Measurements from ENCODE around the gene GSK3A. TPM values are rescaled to one million over a fixed set of nuclear protein-coding genes. Genes with fewer than 3 reads are reported as not detected.
A peak's percentile ranks its signal among the peaks of the same experiment; 100 is the strongest.

Gene GSK3A
- total RNA-seq, 1 experiment from 2014 or later = 58.8 TPM

- intact Hi-C loops (cut with micrococcal nuclease; ENCODE audit: unreplicated experiment) = no loop called here
- no peak for DNase-seq
- Mint-ChIP-seq H3K9me3 (ENCODE audit: low read depth, unreplicated experiment) (no peaks in the 10 kb centered on the region), H3K27ac (ENCODE audit: unreplicated experiment) (no peak overlapping the region), H3K36me3 (ENCODE audit: insufficient read depth, unreplicated experiment) (peaks cover 70% of the 10 kb centered on the region), H3K4me3 (ENCODE audit: low read depth, unreplicated experiment) (no peak overlapping the region), H3K4me1 (ENCODE audit: low read depth, unreplicated experiment) (peaks cover 14% of the 10 kb centered on the region), H3K27me3 (ENCODE audit: unreplicated experiment) (no peaks in the 10 kb centered on the region)
- BruUV-seq (replicated peaks) = no TSS peak
- CTCF ChIA-PET = no interaction called here
- TF ChIP-seq, protein P1, sequence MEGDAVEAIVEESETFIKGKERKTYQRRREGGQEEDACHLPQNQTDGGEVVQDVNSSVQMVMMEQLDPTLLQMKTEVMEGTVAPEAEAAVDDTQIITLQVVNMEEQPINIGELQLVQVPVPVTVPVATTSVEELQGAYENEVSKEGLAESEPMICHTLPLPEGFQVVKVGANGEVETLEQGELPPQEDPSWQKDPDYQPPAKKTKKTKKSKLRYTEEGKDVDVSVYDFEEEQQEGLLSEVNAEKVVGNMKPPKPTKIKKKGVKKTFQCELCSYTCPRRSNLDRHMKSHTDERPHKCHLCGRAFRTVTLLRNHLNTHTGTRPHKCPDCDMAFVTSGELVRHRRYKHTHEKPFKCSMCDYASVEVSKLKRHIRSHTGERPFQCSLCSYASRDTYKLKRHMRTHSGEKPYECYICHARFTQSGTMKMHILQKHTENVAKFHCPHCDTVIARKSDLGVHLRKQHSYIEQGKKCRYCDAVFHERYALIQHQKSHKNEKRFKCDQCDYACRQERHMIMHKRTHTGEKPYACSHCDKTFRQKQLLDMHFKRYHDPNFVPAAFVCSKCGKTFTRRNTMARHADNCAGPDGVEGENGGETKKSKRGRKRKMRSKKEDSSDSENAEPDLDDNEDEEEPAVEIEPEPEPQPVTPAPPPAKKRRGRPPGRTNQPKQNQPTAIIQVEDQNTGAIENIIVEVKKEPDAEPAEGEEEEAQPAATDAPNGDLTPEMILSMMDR (IDR thresholded peaks at IDR 0.05; ENCODE audit: unreplicated experiment) = no peak
Measured at GRCh38 chr19:42225718-42226292, 16.6 kb downstream of the GSK3A start.

DNA sequence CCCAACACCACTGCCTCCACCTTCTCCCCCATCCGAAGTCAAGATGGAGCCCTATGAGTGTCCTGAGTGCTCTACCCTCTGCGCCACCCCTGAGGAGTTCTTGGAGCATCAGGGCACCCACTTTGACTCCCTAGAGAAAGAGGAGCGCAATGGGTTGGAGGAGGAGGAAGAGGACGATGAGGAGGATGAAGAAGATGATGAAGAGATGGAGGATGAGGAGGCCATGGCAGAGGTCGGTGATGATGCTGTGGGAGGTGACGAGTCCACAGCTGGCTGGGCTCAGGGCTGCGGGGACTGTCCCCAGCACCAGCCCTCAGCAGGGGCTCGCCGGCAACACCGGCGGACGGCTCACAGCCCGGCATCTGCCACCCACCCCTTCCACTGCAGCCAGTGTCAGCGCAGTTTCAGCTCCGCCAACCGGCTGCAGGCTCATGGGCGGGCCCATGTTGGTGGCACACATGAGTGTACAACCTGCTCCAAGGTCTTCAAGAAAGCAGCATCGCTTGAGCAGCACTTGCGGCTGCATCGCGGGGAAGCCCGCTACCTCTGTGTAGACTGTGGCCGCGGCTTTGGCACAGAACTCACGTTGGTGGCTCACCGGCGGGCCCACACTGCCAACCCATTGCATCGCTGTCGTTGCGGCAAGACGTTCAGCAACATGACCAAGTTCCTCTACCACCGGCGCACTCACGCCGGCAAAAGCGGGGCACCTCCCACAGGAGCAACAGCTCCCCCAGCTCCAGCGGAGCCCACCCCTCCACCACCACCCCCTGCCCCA is 17.3 kb downstream of the GSK3A start:
- BruUV-seq (replicated peaks) = no TSS peak
- no peak overlapping the region for H3K4me3 Mint-ChIP-seq (ENCODE audit: low read depth, unreplicated experiment)
- no peak overlapping the region for H3K27ac Mint-ChIP-seq (ENCODE audit: unreplicated experiment)
- intact Hi-C loops (cut with micrococcal nuclease; ENCODE audit: unreplicated experiment) = no loop called here
- CTCF ChIA-PET = no interaction called here
- peaks cover 14% of the 10 kb centered on the region for H3K4me1 Mint-ChIP-seq (ENCODE audit: low read depth, unreplicated experiment)
- no peak for DNase-seq
- no peaks in the 10 kb centered on the region for H3K9me3 Mint-ChIP-seq (ENCODE audit: low read depth, unreplicated experiment)
- H3K27me3 Mint-ChIP-seq (ENCODE audit: unreplicated experiment) = no peaks in the 10 kb centered on the region
- TF ChIP-seq, protein P1 (IDR thresholded peaks at IDR 0.05; ENCODE audit: unreplicated experiment) = no peak
- peaks cover 70% of the 10 kb centered on the region for H3K36me3 Mint-ChIP-seq (ENCODE audit: insufficient read depth, unreplicated experiment)

GRCh38 chr19:42220751-42221097 is 21.7 kb downstream of the GSK3A start:
- intact Hi-C loops (cut with micrococcal nuclease; ENCODE audit: unreplicated experiment) = no loop called here
- Mint-ChIP-seq H3K27ac (ENCODE audit: unreplicated experiment) (peak overlapping the region; percentile 88), H3K4me3 (ENCODE audit: low read depth, unreplicated experiment) (peak overlapping the region; percentile 95), H3K9me3 (ENCODE audit: low read depth, unreplicated experiment) (no peaks in the 10 kb centered on the region), H3K36me3 (ENCODE audit: insufficient read depth, unreplicated experiment) (peaks cover 62% of the 10 kb centered on the region), H3K27me3 (ENCODE audit: unreplicated experiment) (no peaks in the 10 kb centered on the region), H3K4me1 (ENCODE audit: low read depth, unreplicated experiment) (peaks cover 24% of the 10 kb centered on the region)
- no TSS peak for BruUV-seq (replicated peaks)
- TF ChIP-seq, protein P1 (IDR thresholded peaks at IDR 0.05; ENCODE audit: unreplicated experiment) = no peak
- no peak for DNase-seq
- CTCF ChIA-PET = interaction anchor here (0.5 kb wide), 1 partner anchor 10 kb away, joined by 4 read pairs; no protein-coding TSS in a partner anchor

GRCh38 chr19:42219812-42220750 is 22.3 kb downstream of the GSK3A start, which contains the start of gene ZNF526:
TSS of gene ZNF526 (plus strand) at chr19:42220312. CDS start at chr19:42224404, 4,092 bp downstream.
- CTCF ChIA-PET = interaction anchor here (1.8 kb wide), 1 partner anchor 13 kb away, joined by 3 read pairs; no protein-coding TSS in a partner anchor
- peak; percentile 98 for DNase-seq
- H3K36me3 Mint-ChIP-seq (ENCODE audit: insufficient read depth, unreplicated experiment) = peaks cover 65% of the 10 kb centered on the region
- intact Hi-C loops (cut with micrococcal nuclease; ENCODE audit: unreplicated experiment) = no loop called here
- H3K4me3 Mint-ChIP-seq (ENCODE audit: low read depth, unreplicated experiment) = peak within 1 kb of the TSS; percentile 95
- H3K27ac Mint-ChIP-seq (ENCODE audit: unreplicated experiment) = peak within 1 kb of the TSS; percentile 88
- TF ChIP-seq, protein P1 (IDR thresholded peaks at IDR 0.05; ENCODE audit: unreplicated experiment) = no peak
- no peaks in the 10 kb centered on the region for H3K9me3 Mint-ChIP-seq (ENCODE audit: low read depth, unreplicated experiment)
- TSS peak; percentile 89 for BruUV-seq (replicated peaks)
- H3K27me3 Mint-ChIP-seq (ENCODE audit: unreplicated experiment) = no peaks in the 10 kb centered on the region
- H3K4me1 Mint-ChIP-seq (ENCODE audit: low read depth, unreplicated experiment) = peaks cover 31% of the 10 kb centered on the region

All from Calu3 (cell line).